Smooth muscle cell (in vitro differentiated cells): ENCODE measurements around the gene MKLN1. TPM values are rescaled to one million over a fixed set of nuclear protein-coding genes. Genes with fewer than 3 reads are reported as not detected.

ENCODE experiments used
- DNase-seq: peaks from one replicate; lab custom pipeline; 2025; ENCODE audit not compliant: unreplicated experiment; lab: John Stamatoyannopoulos, UW
- H2AFZ ChIP-seq: fragments of 200-600 bp; sonication (generic); 2 replicates; pipeline ENCODE4 v1.6.0; 2016; ENCODE audit warnings: antibody characterized with exemption, low read depth, mild to moderate bottlenecking
- H3F3A ChIP-seq: fragments of 200-600 bp; sonication (generic); 2 replicates; pipeline ENCODE4 v1.6.0; 2017; ENCODE audit warnings: antibody characterized with exemption, low read depth
- H3K27ac ChIP-seq: fragments of 200-600 bp; sonication (generic); 2 replicates; pipeline ENCODE4 v1.5.1; 2016; ENCODE audit warnings: low read depth, mild to moderate bottlenecking
- H3K27me3 ChIP-seq: fragments of 200-600 bp; sonication (generic); 2 replicates; pipeline ENCODE4 v1.6.1; 2016; ENCODE audit warnings: low read depth, mild to moderate bottlenecking
- H3K36me3 ChIP-seq: fragments of 200-600 bp; sonication (generic); 2 replicates; pipeline ENCODE4 v1.5.1; 2016; ENCODE audit warnings: low read depth
- H3K4me1 ChIP-seq: fragments of 200-600 bp; sonication (generic); 2 replicates; pipeline ENCODE4 v1.5.1; 2016; ENCODE audit warnings: low read depth
- H3K4me2 ChIP-seq: fragments of 200-600 bp; sonication (generic); 2 replicates; pipeline ENCODE4 v1.6.0; 2016; ENCODE audit warnings: mild to moderate bottlenecking
- H3K4me3 ChIP-seq: fragments of 200-600 bp; sonication (generic); 2 replicates; pipeline ENCODE4 v1.5.1; 2016; ENCODE audit warnings: mild to moderate bottlenecking
- H3K79me2 ChIP-seq: fragments of 200-600 bp; sonication (generic); 2 replicates; pipeline ENCODE4 v1.6.0; 2016; ENCODE audit warnings: low read depth, mild to moderate bottlenecking
- H3K9ac ChIP-seq: fragments of 200-600 bp; sonication (generic); 2 replicates; pipeline ENCODE4 v1.6.0; 2016; ENCODE audit warnings: low read depth
- H3K9me3 ChIP-seq: fragments of 200-600 bp; sonication (generic); replicated peaks from 2 replicates; pipeline ENCODE4 v1.5.1; 2016; ENCODE audit warnings: low read depth
- H4K20me1 ChIP-seq: fragments of 200-600 bp; sonication (generic); 2 replicates; pipeline ENCODE4 v1.6.0; 2016; ENCODE audit warnings: low read depth
- CTCF ChIP-seq: fragments of 200-600 bp; sonication (generic); IDR thresholded peaks from 2 replicates; pipeline ENCODE4 v1.5.1; 2017; ENCODE audit warnings: borderline replicate concordance, mild to moderate bottlenecking, antibody characterized with exemption; ENCODE audit not compliant: insufficient read depth, poor library complexity, severe bottlenecking
- WGBS: methylation state at CpG from one replicate; pipeline ENCODE4 v1.1.7; 2016; ENCODE audit warnings: low lambda C conversion rate; 5-methylcytosine and 5-hydroxymethylcytosine counted together
- polyA plus RNA-seq: library from polyadenylated mRNA; unstranded; fragments of >200 nt; fragmentation: Nextera tagmentation; extraction: Ambion mirVana; gene quantifications from 2 replicates; pipeline ENCODE4 v1.2.1, GENCODE V29; 2016
- total RNA-seq: library from RNA; depleted of rRNA; stranded (reverse); fragments of >200 nt; gene quantifications from 2 replicates; pipeline ENCODE4 v1.2.3, GENCODE V29; 2014

Gene MKLN1
- total and polyA plus RNA-seq, 2 experiments from 2014 or later = 26.3 to 45.3 TPM

- Histone ChIP-seq H3K9me3 (no peaks in the 10 kb centered on the region), H3K4me1 (no peaks in the 10 kb centered on the region), H2AFZ (no peak overlapping the region), H3K79me2 (no peaks in the 10 kb centered on the region), H3K4me2 (no peak overlapping the region), H3K27me3 (no peaks in the 10 kb centered on the region), H3K4me3 (no peak overlapping the region), H3K36me3 (no peaks in the 10 kb centered on the region), H3F3A (no peaks in the 10 kb centered on the region), H3K9ac (no peak overlapping the region), H4K20me1 (no peaks in the 10 kb centered on the region), H3K27ac (no peak overlapping the region)
- no peak for TF ChIP-seq CTCF
- DNase-seq = no peak
Measured at GRCh38 chr7:131524703-131525102, 197.0 kb downstream of the MKLN1 start.

GRCh38 chr7:131525820-131526219, 198.1 kb downstream of the MKLN1 start:
- Histone ChIP-seq H3K9me3 (no peaks in the 10 kb centered on the region), H4K20me1 (no peaks in the 10 kb centered on the region), H3K79me2 (no peaks in the 10 kb centered on the region), H3K4me1 (no peaks in the 10 kb centered on the region), H3K27ac (no peak overlapping the region), H3K9ac (no peak overlapping the region), H3F3A (no peaks in the 10 kb centered on the region), H3K4me3 (no peak overlapping the region), H2AFZ (no peak overlapping the region), H3K27me3 (no peaks in the 10 kb centered on the region), H3K4me2 (no peak overlapping the region), H3K36me3 (no peaks in the 10 kb centered on the region)
- no peak for TF ChIP-seq CTCF
- 96% methylated on average over 2 of the region's 2 CpGs for WGBS
- no peak for DNase-seq

- no peaks in the 10 kb centered on the region for H3F3A ChIP-seq
- H4K20me1 ChIP-seq = no peaks in the 10 kb centered on the region
- no peaks in the 10 kb centered on the region for H3K4me1 ChIP-seq
- DNase-seq = no peak
- no peak overlapping the region for H3K4me2 ChIP-seq
- no peak overlapping the region for H2AFZ ChIP-seq
- H3K4me3 ChIP-seq = no peak overlapping the region
- WGBS = 63% methylated on average over 4 of the region's 4 CpGs
- H3K79me2 ChIP-seq = no peaks in the 10 kb centered on the region
- no peaks in the 10 kb centered on the region for H3K9me3 ChIP-seq
- no peaks in the 10 kb centered on the region for H3K36me3 ChIP-seq
- TF ChIP-seq CTCF = no peak
- no peaks in the 10 kb centered on the region for H3K27me3 ChIP-seq
- H3K9ac ChIP-seq = no peak overlapping the region
- no peak overlapping the region for H3K27ac ChIP-seq
Measured at GRCh38 chr7:131527456-131527855, 199.8 kb downstream of the MKLN1 start.

- no peak overlapping the region for H3K27ac ChIP-seq
- WGBS = 71% methylated on average over 3 of the region's 3 CpGs
- no peaks in the 10 kb centered on the region for H3K4me1 ChIP-seq
- no peak overlapping the region for H3K4me2 ChIP-seq
- no peak overlapping the region for H3K4me3 ChIP-seq
- H3K9me3 ChIP-seq = no peaks in the 10 kb centered on the region
- no peaks in the 10 kb centered on the region for H3K79me2 ChIP-seq
- no peaks in the 10 kb centered on the region for H3K27me3 ChIP-seq
- no peaks in the 10 kb centered on the region for H4K20me1 ChIP-seq
- no peaks in the 10 kb centered on the region for H3K36me3 ChIP-seq
- TF ChIP-seq CTCF = no peak
- no peaks in the 10 kb centered on the region for H3F3A ChIP-seq
- no peak overlapping the region for H3K9ac ChIP-seq
- DNase-seq = no peak
- H2AFZ ChIP-seq = no peak overlapping the region
Measured at GRCh38 chr7:131529179-131529578, 201.5 kb downstream of the MKLN1 start.
